ENCODE measurements around the gene MEF2C. TPM values are rescaled to one million over a fixed set of nuclear protein-coding genes. Genes with fewer than 3 reads are reported as not detected.
A peak's percentile ranks its signal among the peaks of the same experiment; 100 is the strongest.

Gene MEF2C
- total RNA-seq, 2 experiments from 2014 or later: 0.02 TPM

GRCh38 chr5:88833371-88834130, 49.4 kb downstream of the MEF2C start:
- Mint-ChIP-seq H3K9me3 (no peaks in the 10 kb centered on the region), H3K4me1 (ENCODE audit: low read depth) (peaks cover 15% of the 10 kb centered on the region), H3K36me3 (no peaks in the 10 kb centered on the region), H3K27me3 (peaks cover 9% of the 10 kb centered on the region), H3K4me3 (no peak overlapping the region), H3K27ac (no peak overlapping the region)
- intact Hi-C loops (cut with micrococcal nuclease): loop anchor here (1.0 kb wide), 1 partner anchor 12 kb away; no protein-coding TSS in a partner anchor
- peak; percentile 74 for DNase-seq
- CTCF ChIA-PET: no interaction called here
- POLR2A ChIA-PET: interaction anchor here (1.2 kb wide), 1 partner anchor 11 kb away, joined by 5 read pairs; no protein-coding TSS in a partner anchor

GRCh38 chr5:88831816-88832215, 51.2 kb downstream of the MEF2C start:
- peaks cover 32% of the 10 kb centered on the region for H3K4me1 Mint-ChIP-seq (ENCODE audit: low read depth)
- H3K27me3 Mint-ChIP-seq: peaks cover 9% of the 10 kb centered on the region
- H3K27ac Mint-ChIP-seq: no peak overlapping the region
- H3K36me3 Mint-ChIP-seq: no peaks in the 10 kb centered on the region
- DNase-seq: no peak
- intact Hi-C loops (cut with micrococcal nuclease): no loop called here
- ChIA-PET CTCF (no interaction called here), POLR2A (no interaction called here)
- no peak overlapping the region for H3K4me3 Mint-ChIP-seq
- H3K9me3 Mint-ChIP-seq: no peaks in the 10 kb centered on the region

- CTCF ChIA-PET: no interaction called here
These were observed 52.4 kb downstream of the MEF2C start for GRCh38 chr5:88830567-88830966.

GRCh38 chr5:88829775-88830174, 53.2 kb downstream of the MEF2C start:
- no peak for DNase-seq
- Mint-ChIP-seq H3K27me3 (peaks cover 14% of the 10 kb centered on the region), H3K4me1 (ENCODE audit: low read depth) (peaks cover 36% of the 10 kb centered on the region), H3K9me3 (no peaks in the 10 kb centered on the region), H3K27ac (no peak overlapping the region), H3K4me3 (no peak overlapping the region), H3K36me3 (no peaks in the 10 kb centered on the region)
- ChIA-PET POLR2A (no interaction called here), CTCF (no interaction called here)
- intact Hi-C loops (cut with micrococcal nuclease): loop anchor here (2.0 kb wide), 1 partner anchor 45 kb away; no protein-coding TSS in a partner anchor

More at GRCh38 chr5:88830567-88830966, 52.4 kb downstream of the MEF2C start:
- no peaks in the 10 kb centered on the region for H3K9me3 Mint-ChIP-seq
- H3K27ac Mint-ChIP-seq: no peak overlapping the region
- peaks cover 13% of the 10 kb centered on the region for H3K27me3 Mint-ChIP-seq
- intact Hi-C loops (cut with micrococcal nuclease): no loop called here
- no peak for DNase-seq
- no peak overlapping the region for H3K4me3 Mint-ChIP-seq
- POLR2A ChIA-PET: no interaction called here
- no peaks in the 10 kb centered on the region for H3K36me3 Mint-ChIP-seq
- peaks cover 36% of the 10 kb centered on the region for H3K4me1 Mint-ChIP-seq (ENCODE audit: low read depth)

GRCh38 chr5:88829054-88829453, 53.9 kb downstream of the MEF2C start:
- Mint-ChIP-seq H3K36me3 (no peaks in the 10 kb centered on the region), H3K4me1 (ENCODE audit: low read depth) (peaks cover 34% of the 10 kb centered on the region), H3K27me3 (peaks cover 10% of the 10 kb centered on the region), H3K4me3 (no peak overlapping the region), H3K27ac (no peak overlapping the region), H3K9me3 (no peaks in the 10 kb centered on the region)
- ChIA-PET POLR2A (no interaction called here), CTCF (no interaction called here)
- no peak for DNase-seq
- intact Hi-C loops (cut with micrococcal nuclease): loop anchor here (2.0 kb wide), 1 partner anchor 44 kb away; no protein-coding TSS in a partner anchor

GRCh38 chr5:88827997-88828396, 55.0 kb downstream of the MEF2C start:
- peaks cover 32% of the 10 kb centered on the region for H3K4me1 Mint-ChIP-seq (ENCODE audit: low read depth)
- intact Hi-C loops (cut with micrococcal nuclease): loop anchor here (1.0 to 2.0 kb wide), 2 partner anchors 17 to 43 kb away; no protein-coding TSS in a partner anchor
- H3K4me3 Mint-ChIP-seq: no peak overlapping the region
- H3K36me3 Mint-ChIP-seq: no peaks in the 10 kb centered on the region
- CTCF ChIA-PET: no interaction called here
- H3K27ac Mint-ChIP-seq: no peak overlapping the region
- no peak for DNase-seq
- no peaks in the 10 kb centered on the region for H3K9me3 Mint-ChIP-seq
- peaks cover 10% of the 10 kb centered on the region for H3K27me3 Mint-ChIP-seq
- POLR2A ChIA-PET: no interaction called here

- intact Hi-C loops (cut with micrococcal nuclease): no loop called here
- no peak overlapping the region for H3K27ac Mint-ChIP-seq
- H3K4me3 Mint-ChIP-seq: no peak overlapping the region
- peaks cover 10% of the 10 kb centered on the region for H3K27me3 Mint-ChIP-seq
- H3K9me3 Mint-ChIP-seq: no peaks in the 10 kb centered on the region
- ChIA-PET POLR2A (no interaction called here), CTCF (no interaction called here)
- DNase-seq: no peak
- H3K4me1 Mint-ChIP-seq (ENCODE audit: low read depth): peaks cover 32% of the 10 kb centered on the region
- H3K36me3 Mint-ChIP-seq: no peaks in the 10 kb centered on the region
These were observed 56.1 kb downstream of the MEF2C start for GRCh38 chr5:88826646-88827585.

GRCh38 chr5:88825584-88826315, 57.2 kb downstream of the MEF2C start:
- no peaks in the 10 kb centered on the region for H3K9me3 Mint-ChIP-seq
- H3K36me3 Mint-ChIP-seq: no peaks in the 10 kb centered on the region
- no peak overlapping the region for H3K27ac Mint-ChIP-seq
- intact Hi-C loops (cut with micrococcal nuclease): no loop called here
- no peak overlapping the region for H3K4me3 Mint-ChIP-seq
- ChIA-PET CTCF (interaction anchor here (1.3 to 2.3 kb wide), 2 partner anchors 96 to 1441 kb away, joined by 3 to 6 read pairs; no protein-coding TSS in a partner anchor), POLR2A (no interaction called here)
- H3K4me1 Mint-ChIP-seq (ENCODE audit: low read depth): peaks cover 32% of the 10 kb centered on the region
- DNase-seq: no peak
- peaks cover 10% of the 10 kb centered on the region for H3K27me3 Mint-ChIP-seq

GRCh38 chr5:88824892-88825583, 57.9 kb downstream of the MEF2C start:
- Mint-ChIP-seq H3K9me3 (no peaks in the 10 kb centered on the region), H3K27ac (no peak overlapping the region), H3K27me3 (peaks cover 10% of the 10 kb centered on the region), H3K4me1 (ENCODE audit: low read depth) (peaks cover 32% of the 10 kb centered on the region), H3K36me3 (no peaks in the 10 kb centered on the region), H3K4me3 (no peak overlapping the region)
- no peak for DNase-seq
- intact Hi-C loops (cut with micrococcal nuclease): no loop called here
- ChIA-PET CTCF (interaction anchor here (1.3 to 2.3 kb wide), 2 partner anchors 95 to 1442 kb away, joined by 3 to 6 read pairs; no protein-coding TSS in a partner anchor), POLR2A (no interaction called here)

- intact Hi-C loops (cut with micrococcal nuclease): no loop called here
- DNase-seq: no peak
- H3K27ac Mint-ChIP-seq: no peak overlapping the region
- no peaks in the 10 kb centered on the region for H3K9me3 Mint-ChIP-seq
- ChIA-PET CTCF (interaction anchor here (1.3 to 2.3 kb wide), 2 partner anchors 94 to 1442 kb away, joined by 3 to 6 read pairs; no protein-coding TSS in a partner anchor), POLR2A (no interaction called here)
- peaks cover 8% of the 10 kb centered on the region for H3K27me3 Mint-ChIP-seq
- no peaks in the 10 kb centered on the region for H3K36me3 Mint-ChIP-seq
- H3K4me1 Mint-ChIP-seq (ENCODE audit: low read depth): peaks cover 24% of the 10 kb centered on the region
- H3K4me3 Mint-ChIP-seq: no peak overlapping the region
These were observed 58.8 kb downstream of the MEF2C start for GRCh38 chr5:88824141-88824540.

GRCh38 chr5:88823201-88823600, 59.8 kb downstream of the MEF2C start:
- H3K36me3 Mint-ChIP-seq: no peaks in the 10 kb centered on the region
- no peaks in the 10 kb centered on the region for H3K9me3 Mint-ChIP-seq
- H3K27ac Mint-ChIP-seq: no peak overlapping the region
- H3K4me3 Mint-ChIP-seq: no peak overlapping the region
- H3K4me1 Mint-ChIP-seq (ENCODE audit: low read depth): peaks cover 17% of the 10 kb centered on the region
- ChIA-PET POLR2A (no interaction called here), CTCF (no interaction called here)
- intact Hi-C loops (cut with micrococcal nuclease): no loop called here
- H3K27me3 Mint-ChIP-seq: peaks cover 7% of the 10 kb centered on the region
- no peak for DNase-seq

Measured in activated CD4-positive, alpha-beta memory T cell treated with anti-CD3 and anti-CD28 coated beads for 36 hours (primary cell).